ENCODE results near the gene ICA1. TPM values are rescaled to one million over a fixed set of nuclear protein-coding genes. Genes with fewer than 3 reads are reported as not detected.

The ICA1 gene
- total and polyA plus RNA-seq, 10 donors: 9.6 to 45.7 (median 27.0) TPM

DNA sequence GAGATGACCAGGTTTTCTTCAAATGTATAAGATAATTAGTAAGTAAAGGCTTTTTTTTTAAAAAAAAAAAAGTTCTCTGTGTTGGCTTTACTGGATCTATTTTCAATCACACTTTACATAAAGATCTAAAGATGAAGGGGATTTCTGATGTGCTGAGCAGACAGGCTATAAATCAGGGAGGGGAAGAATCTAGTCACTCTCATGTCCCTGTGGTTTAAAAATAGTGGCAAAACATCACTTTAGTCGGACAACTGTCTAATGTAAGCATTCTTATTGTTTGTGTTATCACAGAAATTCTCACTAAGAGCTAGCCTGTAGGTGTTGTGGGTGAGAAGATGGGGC is 132.7 kb downstream of the ICA1 start:
- no peak overlapping the region for H3K4me3 ChIP-seq
- H3K27me3 ChIP-seq (replicated peaks in 1 of 7): no peaks in the 10 kb centered on the region
- H3K27ac ChIP-seq: peak overlapping the region in 4 of 8 donors; percentile 34 to 82 (median 56)
- intact Hi-C loops (cut with DNase I; ENCODE audit: low total_unique reads): no loop called here
- H3K36me3 ChIP-seq: no peaks in the 10 kb centered on the region
- H3K9me3 ChIP-seq: no peaks in the 10 kb centered on the region
- no peak for TF ChIP-seq POLR2A (IDR thresholded peaks at IDR 0.05)
- TF ChIP-seq POLR2AphosphoS5 (IDR thresholded peaks at IDR 0.05): no peak
- TF ChIP-seq, protein P1, sequence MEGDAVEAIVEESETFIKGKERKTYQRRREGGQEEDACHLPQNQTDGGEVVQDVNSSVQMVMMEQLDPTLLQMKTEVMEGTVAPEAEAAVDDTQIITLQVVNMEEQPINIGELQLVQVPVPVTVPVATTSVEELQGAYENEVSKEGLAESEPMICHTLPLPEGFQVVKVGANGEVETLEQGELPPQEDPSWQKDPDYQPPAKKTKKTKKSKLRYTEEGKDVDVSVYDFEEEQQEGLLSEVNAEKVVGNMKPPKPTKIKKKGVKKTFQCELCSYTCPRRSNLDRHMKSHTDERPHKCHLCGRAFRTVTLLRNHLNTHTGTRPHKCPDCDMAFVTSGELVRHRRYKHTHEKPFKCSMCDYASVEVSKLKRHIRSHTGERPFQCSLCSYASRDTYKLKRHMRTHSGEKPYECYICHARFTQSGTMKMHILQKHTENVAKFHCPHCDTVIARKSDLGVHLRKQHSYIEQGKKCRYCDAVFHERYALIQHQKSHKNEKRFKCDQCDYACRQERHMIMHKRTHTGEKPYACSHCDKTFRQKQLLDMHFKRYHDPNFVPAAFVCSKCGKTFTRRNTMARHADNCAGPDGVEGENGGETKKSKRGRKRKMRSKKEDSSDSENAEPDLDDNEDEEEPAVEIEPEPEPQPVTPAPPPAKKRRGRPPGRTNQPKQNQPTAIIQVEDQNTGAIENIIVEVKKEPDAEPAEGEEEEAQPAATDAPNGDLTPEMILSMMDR (IDR thresholded peaks at IDR 0.05 in 8 of 11, conservative IDR thresholded peaks at IDR 0.05 in 3 of 11): no peak
- DNase-seq: no peak
- WGBS, 5 donors: 43 to 59% (median 51%) methylated on average over 1 of the region's 1 CpG
- peaks cover 6 to 96% (median 66%) of the 10 kb centered on the region in 6 donors for H3K4me1 ChIP-seq

DNA sequence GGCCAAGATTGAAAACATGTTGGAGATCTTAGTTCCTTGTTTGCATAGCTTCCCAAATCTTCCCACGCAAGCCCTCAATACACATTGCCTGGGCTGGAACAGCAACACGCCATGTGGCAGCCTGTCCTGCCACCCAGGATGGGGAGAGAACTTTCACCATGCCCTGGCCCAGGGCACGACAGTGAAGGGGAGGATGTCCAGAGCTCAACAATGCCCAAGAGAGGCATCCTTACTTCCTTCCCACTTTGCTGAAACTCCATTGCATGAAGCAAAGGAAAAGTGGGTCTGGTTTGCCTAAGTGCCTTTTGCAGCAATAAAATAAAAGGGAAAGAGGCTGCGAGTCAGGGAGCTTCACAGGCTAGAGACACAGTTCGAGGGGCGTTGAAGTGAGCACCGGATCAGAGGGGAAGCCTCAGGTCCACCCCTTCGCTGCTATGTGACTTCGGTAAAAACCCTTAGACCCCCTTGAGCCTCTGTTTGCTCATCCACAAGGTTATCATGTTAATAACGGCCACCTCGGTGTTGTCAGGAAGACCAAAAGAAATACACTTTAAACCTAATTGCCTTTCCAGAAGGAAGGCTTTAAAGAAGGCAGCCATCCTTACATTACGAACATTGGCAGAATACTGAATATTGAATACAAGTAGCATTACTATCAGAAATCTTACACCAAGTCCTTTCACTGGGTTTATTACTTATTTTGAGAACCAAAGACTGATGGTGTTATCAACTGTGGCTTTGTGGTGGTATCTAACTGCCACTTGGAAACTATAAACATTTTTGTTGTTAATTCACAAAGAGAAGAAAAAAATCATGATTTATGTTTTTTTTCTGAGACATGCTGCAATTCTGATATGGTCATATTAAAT is 133.3 kb downstream of the ICA1 start:
- H3K36me3 ChIP-seq: no peaks in the 10 kb centered on the region
- WGBS, 5 donors: 64 to 75% (median 72%) methylated on average over 12 of the region's 12 CpGs
- no peaks in the 10 kb centered on the region for H3K27me3 ChIP-seq (replicated peaks in 1 of 7)
- no peak for DNase-seq
- TF ChIP-seq, protein P1 (IDR thresholded peaks at IDR 0.05 in 8 of 11, conservative IDR thresholded peaks at IDR 0.05 in 3 of 11): no peak
- no peak for TF ChIP-seq POLR2AphosphoS5 (IDR thresholded peaks at IDR 0.05)
- H3K4me1 ChIP-seq: peaks cover 6 to 93% (median 62%) of the 10 kb centered on the region in 6 donors
- peak overlapping the region in 6 of 8 donors; percentile 25 to 82 (median 56) for H3K27ac ChIP-seq
- H3K4me3 ChIP-seq: no peak overlapping the region
- H3K9me3 ChIP-seq: no peaks in the 10 kb centered on the region
- intact Hi-C loops (cut with DNase I; ENCODE audit: low total_unique reads): no loop called here

DNA sequence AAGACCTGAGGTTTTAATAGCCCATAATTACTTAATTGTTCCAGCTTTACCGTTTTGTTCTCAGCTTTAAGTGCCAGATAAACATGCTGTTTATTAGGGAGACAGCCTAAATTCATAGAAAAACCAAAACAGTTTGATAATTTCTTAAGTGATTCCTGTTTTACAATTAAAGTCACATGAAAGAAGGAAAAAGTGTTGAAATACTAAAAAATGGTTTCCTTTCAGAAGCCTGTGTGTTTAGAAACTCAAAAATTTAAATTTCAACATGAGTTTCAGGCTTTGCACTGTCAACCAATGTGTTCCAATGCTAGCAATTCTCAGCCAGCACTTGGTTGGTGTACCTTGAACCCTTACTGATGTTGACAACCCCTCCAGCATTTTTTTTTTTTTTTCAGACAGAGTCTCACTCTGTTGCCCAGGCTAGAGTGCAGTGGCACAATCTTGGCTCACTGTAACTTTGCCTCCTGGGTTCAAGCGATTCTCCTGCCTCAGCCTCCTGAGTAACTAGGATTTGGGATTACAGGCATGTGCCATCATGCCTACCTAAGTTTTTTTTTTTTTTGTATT is 135.3 kb downstream of the ICA1 start:
- TF ChIP-seq POLR2AphosphoS5 (IDR thresholded peaks at IDR 0.05) (no peak), POLR2A (IDR thresholded peaks at IDR 0.05) (no peak)
- TF ChIP-seq, protein P1 (IDR thresholded peaks at IDR 0.05 in 8 of 11, conservative IDR thresholded peaks at IDR 0.05 in 3 of 11): no peak
- H3K27me3 ChIP-seq (replicated peaks in 1 of 7): no peaks in the 10 kb centered on the region

More for the DNA sequence above, 135.3 kb downstream of the ICA1 start:
- 61 to 85% (median 75%) methylated on average over 2 of the region's 2 CpGs for WGBS, 5 donors
- peak overlapping the region in 7 of 8 donors; percentile 66 to 88 (median 82) for H3K27ac ChIP-seq
- peaks cover 6 to 73% (median 46%) of the 10 kb centered on the region in 6 donors for H3K4me1 ChIP-seq
- H3K36me3 ChIP-seq: peaks cover 0 to 15% (median 0%) of the 10 kb centered on the region in 6 donors
- DNase-seq: no peak
- H3K9me3 ChIP-seq: no peaks in the 10 kb centered on the region
- H3K4me3 ChIP-seq: no peak overlapping the region
- intact Hi-C loops (cut with DNase I; ENCODE audit: low total_unique reads): no loop called here

All from spleen (tissue), 11 donors.